Left ventricle myocardium inferior (tissue), 1 donor: Measurements from ENCODE around the gene NME7. TPM values are rescaled to one million over a fixed set of nuclear protein-coding genes. Genes with fewer than 3 reads are reported as not detected.

ENCODE experiments used
- DNase-seq: peaks from one replicate; pipeline ENCODE4 v3.0.0-alpha.2; 2020
- H3K27ac ChIP-seq: fragments of 200-600 bp; replicated peaks from 2 replicates; pipeline ENCODE4 v1.8.0; 2021
- H3K27me3 ChIP-seq: fragments of 200-600 bp; 2 replicates; pipeline ENCODE4 v1.8.0; 2021; ENCODE audit warnings: low read depth
- H3K36me3 ChIP-seq: fragments of 200-600 bp; 2 replicates; pipeline ENCODE4 v1.8.0; 2021
- H3K4me1 ChIP-seq: fragments of 200-600 bp; 2 replicates; pipeline ENCODE4 v1.8.0; 2021
- H3K4me3 ChIP-seq: fragments of 200-600 bp; 2 replicates; pipeline ENCODE4 v1.8.0; 2021; ENCODE audit warnings: mild to moderate bottlenecking, moderate library complexity
- H3K9me3 ChIP-seq: fragments of 200-600 bp; replicated peaks from 2 replicates; pipeline ENCODE4 v1.8.0; 2021
- CTCF ChIP-seq: fragments of 200-600 bp; IDR thresholded peaks from 2 replicates; pipeline ENCODE4 v1.8.0; 2021; ENCODE audit warnings: antibody characterized with exemption, mild to moderate bottlenecking, borderline replicate concordance
- intact Hi-C: fragments of 100-400 bp; cut with micrococcal nuclease; formaldehyde crosslinking; loops from one replicate; pipeline ENCODE4 v1.11.0; 2022
- total RNA-seq: library from RNA; stranded (reverse); fragmentation: NEBNext Ultra II Directional; extraction: Animal tissue kit (Norgen Biotek cat#: 25700); gene quantifications from one replicate; pipeline ENCODE4 v1.2.1, GENCODE V29; 2021
- donor health status: DM: no; HTN: yes; CAD: no; lungs with severe emphysema.

The NME7 gene
- total RNA-seq, 1 donor from 2014 or later, result 13.1 TPM

GRCh38 chr1:169390303-169390702, 22.7 kb upstream of the NME7 start:
- intact Hi-C loops, result no loop called here
- TF ChIP-seq CTCF, result no peak
- DNase-seq, result no peak
- Histone ChIP-seq H3K4me3 (no peak overlapping the region), H3K9me3 (no peaks in the 10 kb centered on the region), H3K27me3 (no peaks in the 10 kb centered on the region), H3K27ac (no peak overlapping the region), H3K4me1 (no peaks in the 10 kb centered on the region), H3K36me3 (peaks cover 94% of the 10 kb centered on the region)

- Histone ChIP-seq H3K36me3 (peaks cover 93% of the 10 kb centered on the region), H3K4me3 (no peak overlapping the region)
- intact Hi-C loops, result no loop called here
Measured at GRCh38 chr1:169387399-169387798, 19.8 kb upstream of the NME7 start.

DNA sequence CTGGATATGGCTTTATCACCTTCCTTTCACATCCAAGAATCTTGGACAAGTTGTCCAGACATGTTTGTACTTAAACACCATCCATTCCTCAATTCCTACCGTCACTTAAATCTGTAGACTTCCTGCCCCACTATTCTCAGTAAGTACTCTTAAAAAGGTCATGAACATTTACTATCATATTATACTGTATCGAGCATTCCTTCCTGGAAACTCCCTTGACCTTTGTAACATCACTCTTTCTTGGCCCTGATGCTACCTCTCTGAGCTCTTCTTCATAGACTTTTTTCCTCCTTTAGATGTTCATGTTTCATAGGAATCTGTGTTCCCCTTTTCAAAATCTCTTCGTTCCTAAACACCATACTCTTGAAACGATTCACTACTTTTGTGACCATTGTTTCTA, 15.9 kb upstream of the NME7 start:
- H3K36me3 ChIP-seq, result peaks cover 87% of the 10 kb centered on the region

More at GRCh38 chr1:169387399-169387798, 19.8 kb upstream of the NME7 start:
- Histone ChIP-seq H3K27me3 (no peaks in the 10 kb centered on the region), H3K4me1 (no peaks in the 10 kb centered on the region), H3K27ac (no peak overlapping the region), H3K9me3 (no peaks in the 10 kb centered on the region)
- no peak for TF ChIP-seq CTCF
- no peak for DNase-seq

DNA sequence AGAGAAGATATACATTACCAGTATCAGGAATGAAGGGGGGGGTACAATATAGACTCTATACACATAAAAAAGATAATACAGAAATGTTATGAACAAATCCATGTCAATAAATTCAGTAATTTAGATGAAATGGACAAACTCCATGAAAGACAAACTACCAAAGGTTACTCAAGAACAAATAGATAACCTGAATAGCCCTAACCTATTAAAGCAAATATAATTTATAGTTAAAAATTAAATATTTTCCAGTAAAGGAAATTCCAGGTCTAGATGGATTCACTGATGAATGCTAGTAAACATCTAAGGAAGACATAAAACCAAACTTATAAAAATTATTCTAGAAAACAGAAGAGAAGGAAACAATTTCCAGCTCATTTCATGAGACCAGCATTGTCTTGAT, 13.6 kb upstream of the NME7 start:
- Histone ChIP-seq H3K27me3 (no peaks in the 10 kb centered on the region), H3K9me3 (no peaks in the 10 kb centered on the region), H3K36me3 (peaks cover 87% of the 10 kb centered on the region), H3K27ac (no peak overlapping the region), H3K4me3 (no peak overlapping the region), H3K4me1 (no peaks in the 10 kb centered on the region)
- TF ChIP-seq CTCF, result no peak
- intact Hi-C loops, result no loop called here
- no peak for DNase-seq

More for the DNA sequence above, 15.9 kb upstream of the NME7 start:
- Histone ChIP-seq H3K27ac (no peak overlapping the region), H3K9me3 (no peaks in the 10 kb centered on the region), H3K4me1 (no peaks in the 10 kb centered on the region), H3K4me3 (no peak overlapping the region), H3K27me3 (no peaks in the 10 kb centered on the region)
- no peak for TF ChIP-seq CTCF
- intact Hi-C loops, result no loop called here
- DNase-seq, result no peak

DNA sequence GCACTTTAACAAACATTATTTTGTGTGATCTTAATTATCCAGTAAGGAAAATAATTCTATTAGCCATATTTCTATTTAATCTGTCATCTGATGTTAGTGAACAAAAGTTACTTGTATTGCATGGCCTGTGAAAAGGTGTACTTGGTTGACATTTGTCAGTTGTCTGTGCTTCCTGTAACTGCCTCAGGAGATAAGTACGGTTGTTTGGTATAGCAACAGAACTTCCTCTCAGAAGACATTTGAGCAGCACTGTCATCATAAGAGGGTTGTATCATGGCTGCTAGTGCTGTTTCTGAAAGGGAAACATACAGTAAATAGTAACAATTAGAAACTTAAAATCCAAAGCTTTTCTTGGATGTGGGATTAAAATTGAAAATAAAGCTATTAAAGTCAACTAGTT, 3.8 kb upstream of the NME7 start:
- Histone ChIP-seq H3K4me1 (peaks cover 39% of the 10 kb centered on the region), H3K27ac (no peak overlapping the region), H3K4me3 (no peak overlapping the region), H3K36me3 (peaks cover 36% of the 10 kb centered on the region), H3K9me3 (no peaks in the 10 kb centered on the region), H3K27me3 (no peaks in the 10 kb centered on the region)
- DNase-seq, result no peak
- intact Hi-C loops, result no loop called here
- no peak for TF ChIP-seq CTCF

DNA sequence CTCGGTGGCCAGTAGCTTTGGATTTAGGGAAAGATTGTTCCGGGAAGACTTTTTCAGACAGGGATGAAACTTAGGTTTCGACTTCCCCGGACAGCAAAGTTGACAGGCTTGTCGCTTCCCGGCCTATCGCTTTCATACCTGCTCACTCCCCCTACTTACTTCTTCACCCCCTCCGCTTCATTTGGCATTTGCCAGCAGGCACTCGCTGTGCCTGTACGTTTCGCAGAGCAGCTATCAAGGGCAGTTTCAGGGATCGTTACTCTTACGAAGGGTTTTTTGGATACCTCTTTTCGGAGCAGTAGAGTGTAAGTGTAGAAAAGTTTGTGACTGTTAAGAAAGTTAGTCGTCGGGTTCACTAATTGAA, 791 bp upstream of the NME7 start:
- TF ChIP-seq CTCF, result no peak
- Histone ChIP-seq H3K27me3 (no peaks in the 10 kb centered on the region), H3K4me1 (peaks cover 39% of the 10 kb centered on the region), H3K36me3 (peaks cover 33% of the 10 kb centered on the region), H3K27ac (peak overlapping the region; percentile 90), H3K4me3 (peak overlapping the region; percentile 82), H3K9me3 (no peaks in the 10 kb centered on the region)
- no peak for DNase-seq
- intact Hi-C loops, result no loop called here
